ENCODE data around the gene SPDYE3.

- no peak for TF ChIP-seq CTCF (IDR thresholded peaks at IDR 0.05)
- no peak for TF ChIP-seq REST (IDR thresholded peaks at IDR 0.05; ENCODE audit: insufficient read depth in 1 of 2, low read depth in 2 of 2, low read length in 1 of 2)
- no peak; the same call in 1 of the 2 replicates for TF ChIP-seq POLR2AphosphoS5 (IDR thresholded peaks at IDR 0.05; ENCODE audit: low read depth, low read length)
Measured at GRCh38 chr7:100353685-100354330, 46.3 kb downstream of the SPDYE3 start.
